ENCODE results near the gene SPSB3.

Gene SPSB3

DNA sequence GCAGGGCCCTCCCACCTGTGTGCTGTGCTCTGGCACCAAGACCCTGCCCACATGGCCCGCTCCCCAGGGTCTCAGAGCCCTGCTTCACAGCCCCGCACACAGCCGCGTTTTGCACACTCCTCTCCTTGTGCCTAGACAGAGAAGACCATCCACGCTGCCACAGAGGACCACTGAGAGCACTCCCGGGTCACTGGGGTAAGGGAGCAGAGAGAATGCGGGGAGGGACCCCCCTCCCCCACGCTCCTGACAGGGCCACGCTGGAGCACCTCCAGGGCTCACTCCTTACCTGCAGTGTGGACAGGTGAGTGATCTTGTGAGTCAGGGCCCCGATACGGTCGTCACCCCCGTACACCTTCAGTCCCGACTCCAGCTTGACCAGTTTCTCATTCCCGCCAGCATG is 37.2 kb upstream of the SPSB3 start:
- H3F3A ChIP-seq (ENCODE audit: control insufficient read depth, insufficient read depth): 0 out of 2 replicates have a peak, but pooled peaks cover 5% of the 10 kb centered on the region
- no peaks in the 10 kb centered on the region for H4K20me1 ChIP-seq (ENCODE audit: control insufficient read depth, insufficient read depth, low read depth, low read length)
- H3K4me2 ChIP-seq (ENCODE audit: low read length): no peak overlapping the region
- H3K27ac ChIP-seq (ENCODE audit: low read depth, low read length): no peak overlapping the region
- H3K27me3 ChIP-seq (ENCODE audit: control insufficient read depth, low read length): no peaks in the 10 kb centered on the region
- H3K9me3 ChIP-seq (ENCODE audit: control insufficient read depth, insufficient read depth, low read length): no peaks in the 10 kb centered on the region
- no peaks in the 10 kb centered on the region for H3K4me1 ChIP-seq (ENCODE audit: control insufficient read depth, low read length)
- H3K4me3 ChIP-seq (ENCODE audit: low read length): no peak overlapping the region
- TF ChIP-seq, protein P1, sequence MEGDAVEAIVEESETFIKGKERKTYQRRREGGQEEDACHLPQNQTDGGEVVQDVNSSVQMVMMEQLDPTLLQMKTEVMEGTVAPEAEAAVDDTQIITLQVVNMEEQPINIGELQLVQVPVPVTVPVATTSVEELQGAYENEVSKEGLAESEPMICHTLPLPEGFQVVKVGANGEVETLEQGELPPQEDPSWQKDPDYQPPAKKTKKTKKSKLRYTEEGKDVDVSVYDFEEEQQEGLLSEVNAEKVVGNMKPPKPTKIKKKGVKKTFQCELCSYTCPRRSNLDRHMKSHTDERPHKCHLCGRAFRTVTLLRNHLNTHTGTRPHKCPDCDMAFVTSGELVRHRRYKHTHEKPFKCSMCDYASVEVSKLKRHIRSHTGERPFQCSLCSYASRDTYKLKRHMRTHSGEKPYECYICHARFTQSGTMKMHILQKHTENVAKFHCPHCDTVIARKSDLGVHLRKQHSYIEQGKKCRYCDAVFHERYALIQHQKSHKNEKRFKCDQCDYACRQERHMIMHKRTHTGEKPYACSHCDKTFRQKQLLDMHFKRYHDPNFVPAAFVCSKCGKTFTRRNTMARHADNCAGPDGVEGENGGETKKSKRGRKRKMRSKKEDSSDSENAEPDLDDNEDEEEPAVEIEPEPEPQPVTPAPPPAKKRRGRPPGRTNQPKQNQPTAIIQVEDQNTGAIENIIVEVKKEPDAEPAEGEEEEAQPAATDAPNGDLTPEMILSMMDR (IDR thresholded peaks at IDR 0.05; ENCODE audit: low read depth, low read length, poor library complexity, severe bottlenecking): no peak
- TF ChIP-seq EZH2phosphoT487 (IDR thresholded peaks at IDR 0.05; ENCODE audit: borderline replicate concordance, low read length): no peak
- H3K9me2 ChIP-seq (replicated peaks; ENCODE audit: control insufficient read depth, low read length): no peaks in the 10 kb centered on the region
- H3K79me2 ChIP-seq (ENCODE audit: control insufficient read depth, low read length): no peaks in the 10 kb centered on the region
- H3K36me3 ChIP-seq (ENCODE audit: control insufficient read depth, low read length): no peaks in the 10 kb centered on the region

GRCh38 chr16:1818873-1819525 is 36.6 kb upstream of the SPSB3 start:
- Histone ChIP-seq H3K27ac (ENCODE audit: low read depth, low read length) (no peak overlapping the region), H3K27me3 (ENCODE audit: control insufficient read depth, low read length) (no peaks in the 10 kb centered on the region), H3K79me2 (ENCODE audit: control insufficient read depth, low read length) (no peaks in the 10 kb centered on the region), H3F3A (ENCODE audit: control insufficient read depth, insufficient read depth) (0 out of 2 replicates have a peak, but pooled peaks cover under 1% of the 10 kb centered on the region), H4K20me1 (ENCODE audit: control insufficient read depth, insufficient read depth, low read depth, low read length) (no peaks in the 10 kb centered on the region), H3K36me3 (ENCODE audit: control insufficient read depth, low read length) (no peaks in the 10 kb centered on the region), H3K9me2 (replicated peaks; ENCODE audit: control insufficient read depth, low read length) (no peaks in the 10 kb centered on the region), H3K4me1 (ENCODE audit: control insufficient read depth, low read length) (no peaks in the 10 kb centered on the region), H3K4me3 (ENCODE audit: low read length) (no peak overlapping the region), H3K4me2 (ENCODE audit: low read length) (no peak overlapping the region), H3K9me3 (ENCODE audit: control insufficient read depth, insufficient read depth, low read length) (no peaks in the 10 kb centered on the region)
- TF ChIP-seq, protein P1 (IDR thresholded peaks at IDR 0.05; ENCODE audit: low read depth, low read length, poor library complexity, severe bottlenecking): no peak
- no peak for TF ChIP-seq EZH2phosphoT487 (IDR thresholded peaks at IDR 0.05; ENCODE audit: borderline replicate concordance, low read length)

DNA sequence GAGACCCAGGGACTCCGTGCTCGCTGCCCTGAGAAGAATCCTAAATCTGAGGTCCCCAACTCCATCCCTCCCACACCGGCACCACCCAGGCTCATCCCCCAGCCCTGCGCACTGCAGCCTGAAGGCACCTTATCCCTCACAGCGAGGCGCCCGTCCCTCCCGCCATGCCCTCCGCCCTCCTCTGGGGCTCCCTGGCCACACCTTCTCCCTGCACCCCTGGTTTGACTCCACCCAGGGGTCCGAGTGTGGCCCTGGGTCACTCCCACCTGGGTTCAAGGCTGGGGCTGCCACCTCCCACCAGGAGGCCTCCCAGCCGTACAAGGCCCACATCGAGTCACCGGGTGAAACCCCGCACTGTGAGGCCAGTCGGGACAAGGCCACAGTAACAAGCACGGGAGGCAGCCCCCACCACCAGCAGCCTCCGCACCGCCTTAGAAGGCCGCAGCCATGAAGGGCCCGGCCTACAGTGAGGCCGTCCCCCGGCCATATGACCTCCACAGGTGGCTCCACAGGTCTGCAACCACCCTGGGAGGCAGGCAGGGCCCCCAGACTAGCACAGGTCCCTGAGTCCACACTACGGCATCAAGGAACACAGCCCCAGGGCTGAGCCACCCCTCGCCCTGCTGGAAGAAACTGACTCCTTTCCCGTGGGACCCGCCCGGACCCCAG is 36.0 kb upstream of the SPSB3 start:
- Histone ChIP-seq H3K4me1 (ENCODE audit: control insufficient read depth, low read length) (no peaks in the 10 kb centered on the region), H3K4me3 (ENCODE audit: low read length) (no peak overlapping the region), H3K27me3 (ENCODE audit: control insufficient read depth, low read length) (no peaks in the 10 kb centered on the region), H3K9me2 (replicated peaks; ENCODE audit: control insufficient read depth, low read length) (no peaks in the 10 kb centered on the region), H3K9me3 (ENCODE audit: control insufficient read depth, insufficient read depth, low read length) (no peaks in the 10 kb centered on the region), H3K27ac (ENCODE audit: low read depth, low read length) (no peak overlapping the region), H4K20me1 (ENCODE audit: control insufficient read depth, insufficient read depth, low read depth, low read length) (no peaks in the 10 kb centered on the region), H3K36me3 (ENCODE audit: control insufficient read depth, low read length) (no peaks in the 10 kb centered on the region), H3K4me2 (ENCODE audit: low read length) (no peak overlapping the region), H3F3A (ENCODE audit: control insufficient read depth, insufficient read depth) (no peaks in the 10 kb centered on the region), H3K79me2 (ENCODE audit: control insufficient read depth, low read length) (no peaks in the 10 kb centered on the region)
- TF ChIP-seq, protein P1 (IDR thresholded peaks at IDR 0.05; ENCODE audit: low read depth, low read length, poor library complexity, severe bottlenecking): no peak
- no peak for TF ChIP-seq EZH2phosphoT487 (IDR thresholded peaks at IDR 0.05; ENCODE audit: borderline replicate concordance, low read length)

Data from DOHH2 (cell line).